COR-L47 (cell line): ENCODE measurements around the gene FANCC.
"Not testable (repeated sequence)": the region's sequence is repeated elsewhere in the genome, so short reads cannot be mapped to it uniquely, and the experiment has no call there.

Experiments used
- DNase-seq: peaks from one replicate; lab custom pipeline; 2025; lab: John Stamatoyannopoulos, UW

FANCC gene

DNA sequence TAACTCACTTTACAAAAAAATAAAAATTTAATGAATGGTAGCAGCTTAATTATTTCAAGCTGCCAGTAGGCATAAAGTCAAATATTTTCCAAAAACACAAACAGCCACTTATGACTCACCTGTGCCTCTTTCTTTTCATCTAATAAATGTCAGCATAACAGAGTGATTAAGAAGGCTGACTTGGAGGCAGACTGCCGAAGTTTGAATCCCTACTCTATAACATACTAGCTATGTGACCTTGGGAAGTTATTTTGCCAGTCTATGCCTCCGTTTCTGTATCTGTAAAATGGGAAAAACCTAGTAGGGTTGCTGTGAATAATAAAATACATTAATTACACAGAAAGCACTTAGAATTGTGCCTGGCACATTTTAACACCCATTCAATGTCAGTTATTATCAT is 33.8 kb downstream of the FANCC start:
- DNase-seq: no peak

DNA sequence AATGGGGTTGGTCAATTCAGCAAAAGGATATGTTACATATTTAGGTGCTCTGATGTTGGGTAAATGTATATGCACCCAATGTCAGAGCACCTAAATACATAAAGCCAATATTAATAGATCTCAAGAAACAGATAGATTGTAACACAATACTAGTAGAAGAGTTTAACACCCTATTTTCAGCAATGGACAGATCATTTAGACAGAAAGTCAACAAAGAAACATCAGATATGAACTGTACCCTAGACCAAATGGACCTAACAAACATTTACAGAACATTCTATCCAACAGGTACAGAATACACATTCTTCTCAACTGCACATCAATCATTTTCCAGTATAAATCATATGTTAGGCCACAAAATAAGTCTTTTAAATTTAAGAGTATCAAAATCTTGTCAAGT is 35.2 kb downstream of the FANCC start:
- no peak for DNase-seq

DNA sequence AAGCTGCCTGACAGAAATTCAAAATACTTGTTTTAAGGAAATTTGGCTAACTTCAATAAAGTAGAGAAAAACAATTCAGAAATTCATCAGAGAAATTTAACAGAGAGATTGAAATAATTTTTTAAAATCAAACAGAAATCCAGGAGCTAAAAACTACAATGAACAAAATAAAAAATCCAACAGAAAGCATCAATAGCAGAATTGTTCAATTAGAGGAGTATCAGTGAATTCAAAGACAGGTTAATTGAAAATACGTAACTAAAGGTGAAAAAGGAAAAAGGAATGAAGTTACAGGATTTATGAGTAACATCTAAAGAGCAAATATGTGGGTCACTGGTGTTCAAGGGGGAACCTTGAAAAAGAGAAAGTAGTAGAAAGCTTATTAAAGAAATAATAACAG is 36.8 kb downstream of the FANCC start:
- DNase-seq: no peak

DNA sequence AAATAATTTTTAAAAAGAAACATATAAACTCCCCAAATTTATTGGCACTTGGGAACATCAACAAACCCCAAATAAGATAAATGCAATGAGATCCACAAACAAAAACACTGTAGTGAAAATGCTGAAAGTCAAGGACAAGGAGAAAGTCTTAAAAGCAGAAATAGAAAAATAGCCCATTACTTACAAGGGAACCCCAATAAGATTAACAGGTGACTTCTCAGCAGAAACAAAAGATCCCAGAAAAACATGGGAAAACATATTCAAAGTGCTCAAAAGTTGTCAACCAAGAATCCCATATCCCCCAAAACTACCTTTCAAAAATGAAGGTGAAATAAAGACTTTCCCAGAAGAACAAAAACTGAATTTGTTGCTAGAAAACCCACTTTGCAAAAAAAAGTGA is 40.0 kb downstream of the FANCC start:
- DNase-seq: no peak

DNA sequence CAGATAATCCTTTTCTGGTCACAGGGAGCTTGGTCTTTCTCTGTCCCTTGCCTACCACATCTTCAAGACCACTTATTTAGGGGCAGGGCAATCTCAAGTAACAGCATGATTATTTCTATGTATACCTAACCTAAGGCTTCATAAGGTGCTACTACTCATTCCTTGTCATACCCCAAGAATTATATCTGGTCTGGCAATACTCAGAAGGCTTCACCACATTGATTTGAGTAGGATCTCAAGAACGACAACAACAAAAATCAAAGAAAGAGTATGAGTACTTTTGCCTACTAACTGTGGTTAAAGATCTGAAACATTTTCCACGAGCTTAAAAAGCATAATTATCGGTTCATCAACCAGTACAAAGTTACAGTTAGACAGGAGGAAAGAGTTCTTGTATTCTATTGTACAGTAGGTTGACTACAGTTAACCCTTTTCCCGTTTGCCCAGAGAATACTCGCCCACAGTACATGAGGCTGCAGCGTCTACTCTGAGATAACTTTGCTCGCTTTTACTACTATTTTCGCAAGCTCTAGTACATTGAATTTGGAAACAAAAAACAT is 41.0 kb downstream of the FANCC start:
- no peak for DNase-seq

DNA sequence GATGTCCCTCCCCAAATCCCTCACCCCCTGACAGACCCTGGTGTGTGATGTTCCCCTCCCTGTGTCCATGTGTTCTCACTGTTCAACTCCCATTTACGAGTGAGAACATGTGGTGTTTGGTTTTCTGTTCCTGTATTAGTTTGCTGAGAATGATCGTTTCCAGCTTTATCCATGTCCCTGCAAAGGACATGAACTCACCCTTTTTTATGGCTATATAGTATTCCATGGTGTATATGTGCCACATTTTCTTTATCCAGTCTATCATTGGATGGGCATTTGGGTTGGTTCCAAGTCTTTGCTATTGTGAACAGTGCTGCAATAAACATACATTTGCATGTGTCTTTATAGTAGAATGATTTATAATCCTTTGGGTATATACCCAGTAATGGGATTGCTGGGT is 43.3 kb downstream of the FANCC start:
- DNase-seq: not testable (repeated sequence)

DNA sequence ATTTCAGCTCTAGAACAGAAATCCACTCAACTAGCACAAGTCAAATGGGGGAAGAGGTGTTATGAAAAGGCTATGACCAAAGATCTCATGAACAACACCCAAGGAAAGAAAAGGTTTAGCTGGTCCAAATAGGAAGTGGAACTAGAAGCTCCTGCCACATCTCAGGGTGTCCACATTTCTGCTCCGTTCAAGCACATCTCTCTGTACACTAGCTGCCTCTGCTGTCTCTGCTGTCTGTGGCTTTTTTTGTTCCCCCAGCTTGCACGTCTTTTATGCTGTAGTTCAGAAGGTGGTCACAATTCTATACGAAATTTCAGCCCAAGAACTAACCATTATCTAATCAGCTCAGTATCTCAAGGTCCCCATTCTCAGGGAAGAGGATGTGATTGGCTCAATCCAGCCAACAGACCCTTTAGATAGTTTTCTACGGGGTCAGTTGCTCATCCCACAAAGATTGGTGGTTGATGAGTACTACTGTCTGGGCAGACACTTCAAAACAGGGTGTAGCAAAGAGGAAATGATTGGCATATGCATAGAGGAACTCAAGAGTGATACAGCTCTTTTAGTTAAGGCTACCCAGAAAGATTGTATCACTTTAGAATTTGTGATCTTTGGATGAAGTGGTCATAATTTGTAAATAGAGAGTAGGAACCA is 44.0 kb downstream of the FANCC start:
- no peak for DNase-seq

DNA sequence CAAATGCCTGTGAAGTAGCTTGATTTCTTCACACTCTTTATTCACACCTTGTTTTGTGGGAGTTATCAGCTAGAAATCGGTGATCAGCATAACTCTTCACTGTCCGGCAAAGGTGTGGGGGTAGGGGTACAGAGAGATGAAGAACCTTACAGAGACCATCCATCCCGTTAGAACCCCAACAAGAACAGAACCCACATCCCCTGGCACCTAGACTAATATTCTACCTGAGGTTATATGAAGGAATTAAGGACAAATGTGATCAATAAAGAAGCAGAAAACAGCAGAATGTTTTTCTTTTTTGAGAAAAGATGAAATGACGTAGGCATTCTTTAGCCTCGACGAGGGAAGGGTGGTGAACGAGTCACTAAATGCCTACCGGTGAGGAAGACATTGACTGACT is 44.7 kb downstream of the FANCC start:
- DNase-seq: no peak

DNA sequence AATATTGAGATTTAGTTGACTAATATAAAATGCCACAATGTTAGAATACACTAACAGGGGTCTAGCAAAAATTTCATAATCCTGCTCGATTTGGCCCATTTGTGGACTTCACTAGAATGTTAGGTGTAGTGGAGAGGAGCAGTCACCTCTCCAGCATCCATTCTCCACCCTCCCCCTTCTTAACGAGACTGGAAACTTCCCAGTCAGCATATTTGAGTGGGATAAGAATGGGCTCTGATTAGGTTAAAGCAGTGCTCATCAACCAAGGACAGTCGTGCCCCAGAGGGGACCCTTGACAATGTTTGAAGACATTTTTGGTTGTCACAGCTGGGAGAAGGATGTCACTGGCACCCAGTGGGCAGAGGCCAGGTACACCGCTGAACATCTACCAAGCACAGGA is 46.7 kb downstream of the FANCC start:
- no peak for DNase-seq

DNA sequence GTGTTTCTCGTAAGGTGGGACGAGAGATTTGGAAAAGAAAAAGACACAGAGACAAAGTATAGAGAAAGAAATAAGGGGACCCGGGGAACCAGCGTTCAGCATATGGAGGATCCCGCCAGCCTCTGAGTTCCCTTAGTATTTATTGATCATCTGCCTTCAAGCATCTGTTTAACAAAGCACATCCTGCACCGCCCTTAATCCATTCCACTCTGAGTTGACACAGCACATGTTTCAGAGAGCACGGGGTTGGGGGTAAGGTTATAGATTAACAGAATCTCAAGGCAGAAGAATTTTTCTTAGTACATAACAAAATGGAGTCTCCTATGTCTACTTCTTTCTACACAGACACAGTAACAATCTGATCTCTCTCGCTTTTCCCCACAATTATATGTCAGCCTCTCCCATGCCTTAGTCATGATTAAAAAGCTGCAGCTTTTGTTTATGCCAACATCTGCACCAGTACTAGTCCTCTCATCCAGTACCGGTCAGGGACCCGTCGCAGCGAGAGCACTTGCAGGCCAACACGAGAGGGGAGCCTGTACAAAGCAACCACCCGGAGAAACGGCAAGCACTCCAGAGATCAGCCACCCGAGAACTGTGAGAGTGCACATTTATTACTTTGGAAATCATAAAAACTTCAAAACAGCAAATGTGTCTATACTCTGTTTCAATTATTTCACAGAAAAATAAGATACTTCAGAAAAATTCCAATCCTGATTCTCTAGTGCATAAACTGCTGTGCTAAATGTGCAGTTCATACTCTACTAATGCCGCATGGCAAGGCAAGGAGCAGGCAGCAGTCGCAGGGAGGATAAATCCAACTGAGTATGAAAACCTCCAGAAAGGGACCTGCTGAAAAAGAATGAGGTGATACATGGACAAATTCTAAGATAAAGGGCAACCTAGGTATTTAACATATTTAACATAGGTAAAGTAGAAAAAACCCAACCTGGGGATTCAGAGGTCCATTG is 47.4 kb downstream of the FANCC start:
- DNase-seq: not testable (repeated sequence)

DNA sequence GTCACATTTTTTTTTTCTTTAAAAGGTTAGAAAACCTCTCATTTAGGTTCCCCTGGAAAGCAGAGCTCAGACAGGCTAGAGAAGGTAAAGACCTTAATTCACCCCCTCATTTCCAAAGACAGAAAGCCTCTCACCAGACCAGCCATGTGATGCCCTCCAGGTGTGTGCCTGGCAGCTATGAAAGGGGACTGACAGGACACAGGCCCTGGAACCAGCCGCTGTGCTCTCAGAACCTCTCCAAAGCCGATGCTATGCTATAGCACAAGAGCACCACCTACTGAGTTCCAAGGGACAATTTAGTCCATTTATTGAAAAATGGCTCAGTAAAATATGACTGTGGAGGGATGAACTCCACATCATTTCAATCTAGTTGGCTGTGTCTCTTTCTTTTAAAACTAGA is 48.8 kb downstream of the FANCC start:
- DNase-seq: peak; percentile 72

DNA sequence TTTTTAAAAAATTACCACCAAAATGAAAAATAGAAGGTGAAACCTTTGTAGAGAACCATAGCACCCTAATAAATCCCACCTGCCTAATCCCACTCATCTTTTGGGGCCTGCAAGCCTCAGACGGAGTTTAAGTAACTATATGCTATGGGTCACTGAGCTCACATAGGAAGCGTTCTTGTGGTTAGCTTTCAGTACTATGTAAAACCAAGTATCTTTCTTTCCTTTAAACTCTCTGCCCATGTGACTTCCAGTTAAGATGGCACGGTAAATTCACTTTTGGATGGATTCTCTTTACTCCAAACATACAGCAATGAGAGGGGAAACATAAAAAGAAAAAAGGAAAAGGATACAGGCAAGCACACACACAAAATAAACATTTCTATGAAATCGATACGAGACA is 50.9 kb downstream of the FANCC start:
- no peak for DNase-seq

DNA sequence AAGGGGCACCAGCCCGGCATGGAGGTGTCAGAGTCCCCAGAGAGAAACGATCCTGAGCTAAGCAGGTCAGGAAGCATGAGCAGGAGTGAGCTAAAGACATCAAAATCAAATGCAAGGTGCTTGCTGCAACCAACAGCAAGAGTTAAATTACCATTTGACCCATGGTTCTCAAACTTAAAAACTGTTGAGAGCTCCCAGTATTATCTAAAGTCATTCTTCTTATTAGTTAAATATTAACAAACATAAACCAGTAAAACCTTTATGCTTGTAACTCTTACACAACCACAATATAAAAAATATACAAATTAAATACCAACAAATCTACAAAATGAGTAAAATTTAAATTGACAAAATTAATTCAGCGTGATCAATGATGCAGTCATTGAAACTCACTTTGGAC is 51.5 kb downstream of the FANCC start:
- DNase-seq: no peak

DNA sequence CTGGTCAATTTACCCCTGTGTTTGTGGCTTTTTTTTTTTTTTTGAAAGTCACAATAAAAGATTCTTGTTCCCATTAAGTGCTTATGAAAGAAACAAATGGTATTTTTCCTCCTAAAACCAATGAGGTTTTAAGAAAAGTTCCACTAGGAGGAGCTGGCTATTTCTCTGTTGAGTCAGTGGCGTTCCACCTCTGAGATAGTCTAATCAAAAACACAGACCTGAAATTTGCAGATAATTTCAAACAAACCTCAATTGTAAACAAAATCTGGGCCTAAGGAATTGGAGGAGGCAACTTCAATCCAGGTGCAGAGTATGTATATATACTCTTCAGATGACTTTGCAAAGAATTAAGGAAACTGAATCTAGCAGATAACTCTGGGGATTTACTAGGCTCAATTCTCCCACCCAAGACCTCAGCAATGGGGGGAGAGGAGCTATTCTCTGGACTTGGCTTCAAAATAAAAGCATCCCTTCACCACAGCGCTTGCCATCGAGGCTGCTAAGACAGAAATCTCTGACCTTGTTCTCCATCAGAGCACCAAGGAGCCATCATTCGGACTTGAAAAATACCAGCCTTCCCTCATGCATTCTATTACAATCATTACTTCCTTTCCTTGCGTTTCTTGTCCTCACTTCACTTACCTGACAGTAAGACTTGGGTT is 52.4 kb downstream of the FANCC start:
- DNase-seq: no peak

DNA sequence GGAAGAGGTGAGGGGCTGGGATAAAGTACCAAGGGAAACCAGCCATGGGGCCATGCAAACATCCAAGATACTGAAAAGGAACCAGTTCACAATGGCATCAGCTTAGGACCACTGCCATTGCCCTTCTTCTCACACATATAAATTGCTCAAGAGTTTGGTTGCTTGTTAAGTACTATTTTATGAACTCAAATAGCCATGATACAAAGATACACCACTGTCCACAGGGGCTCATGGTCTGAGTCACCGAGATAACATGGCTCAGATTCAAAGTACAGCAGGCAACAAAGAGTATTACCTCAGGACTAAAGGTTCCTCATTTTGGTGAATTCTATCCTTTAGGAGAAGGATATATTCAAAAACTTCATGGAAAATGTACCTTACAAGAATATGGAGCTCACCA is 55.6 kb downstream of the FANCC start:
- DNase-seq: no peak

DNA sequence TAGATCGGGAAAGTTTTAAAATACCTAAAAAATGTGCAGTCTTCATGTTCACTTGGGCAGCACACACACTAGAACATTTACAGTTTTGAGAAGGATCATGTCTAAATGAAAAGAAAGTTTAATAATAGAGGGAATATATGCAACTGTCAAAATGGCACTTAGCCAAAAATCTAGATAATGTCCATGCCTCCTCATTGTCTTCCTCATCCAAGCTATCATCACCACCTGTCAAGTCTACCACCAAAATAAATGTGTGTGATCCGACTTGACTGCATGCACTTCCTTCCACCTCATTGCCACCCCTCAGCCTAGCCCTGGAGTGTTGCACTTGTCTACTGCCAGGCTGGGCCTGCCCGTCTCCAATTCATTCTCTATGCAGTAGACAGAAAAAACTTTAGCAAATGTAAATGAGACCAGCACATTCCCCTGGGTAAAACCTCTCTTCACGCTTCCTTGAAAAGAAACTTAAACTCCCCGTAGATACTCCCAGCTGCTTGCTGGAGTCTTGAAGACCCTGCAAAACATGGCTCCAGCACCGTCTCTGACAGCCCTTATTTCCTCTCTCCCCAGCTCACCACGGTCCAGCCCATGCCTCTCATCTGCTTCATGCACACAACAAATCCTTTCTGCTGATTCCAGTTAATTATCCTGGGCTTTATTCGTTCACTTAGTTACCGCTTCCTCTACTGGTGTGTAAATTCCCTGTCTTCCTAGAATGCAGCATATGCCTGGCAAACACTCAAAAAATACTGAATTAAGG is 66.9 kb downstream of the FANCC start:
- peak; percentile 66 for DNase-seq

DNA sequence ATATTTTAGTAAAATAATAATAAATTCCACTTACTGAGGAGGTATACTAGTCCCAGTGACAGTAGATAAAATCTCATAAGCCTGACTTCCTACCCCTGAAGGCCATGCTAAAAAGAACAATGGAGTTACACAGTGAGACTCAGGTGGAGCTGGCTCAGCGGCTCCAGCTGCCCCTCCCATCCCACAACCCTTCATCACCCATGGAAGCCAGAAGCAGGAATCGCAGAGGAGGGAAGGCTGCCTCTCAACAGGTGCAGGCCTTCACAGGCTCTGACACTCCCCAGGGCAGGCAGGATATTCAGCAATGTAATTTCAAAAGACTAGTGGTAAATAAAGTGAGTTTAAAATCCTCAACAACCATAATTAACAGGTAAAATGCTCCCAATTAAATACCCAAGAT is 67.5 kb downstream of the FANCC start:
- DNase-seq: peak; percentile 83

DNA sequence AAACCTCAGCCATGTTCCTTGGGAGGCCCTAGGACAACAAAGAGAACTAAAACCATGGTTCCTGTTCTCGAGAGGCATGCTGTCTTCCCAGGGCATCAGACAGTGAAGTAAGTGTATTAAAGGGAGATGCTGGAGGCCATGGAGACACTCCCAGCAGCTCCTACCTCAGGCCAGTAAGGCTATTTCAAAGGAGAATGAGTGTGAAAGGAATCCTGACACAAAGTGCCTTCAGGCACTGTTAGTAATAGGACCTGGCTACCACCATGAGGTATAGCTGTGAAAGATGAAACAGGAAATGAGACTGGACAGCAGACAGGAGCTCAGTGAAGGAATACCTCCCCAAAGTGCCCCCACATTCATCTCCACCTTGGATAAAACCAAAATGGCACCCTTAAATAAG is 71.0 kb downstream of the FANCC start:
- no peak for DNase-seq

DNA sequence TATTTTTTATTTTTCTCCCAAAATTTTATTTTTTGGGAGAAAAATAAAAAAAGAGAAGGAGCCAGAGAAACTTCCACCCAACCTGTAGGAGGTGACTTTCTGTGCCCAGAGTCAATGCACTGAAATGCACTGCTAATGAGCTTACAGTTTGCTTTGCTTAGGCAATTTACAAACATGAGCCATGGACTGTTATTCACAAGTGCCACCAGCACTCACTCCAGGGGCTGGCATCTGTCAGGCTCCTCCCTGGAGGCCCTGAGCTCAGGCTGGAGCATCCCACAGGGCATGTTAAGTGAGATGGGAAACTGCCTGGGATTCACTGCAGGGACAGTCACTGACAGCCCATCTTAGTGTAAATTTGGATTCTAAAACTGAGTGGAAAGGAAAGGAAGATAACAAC is 74.9 kb downstream of the FANCC start:
- no peak for DNase-seq

DNA sequence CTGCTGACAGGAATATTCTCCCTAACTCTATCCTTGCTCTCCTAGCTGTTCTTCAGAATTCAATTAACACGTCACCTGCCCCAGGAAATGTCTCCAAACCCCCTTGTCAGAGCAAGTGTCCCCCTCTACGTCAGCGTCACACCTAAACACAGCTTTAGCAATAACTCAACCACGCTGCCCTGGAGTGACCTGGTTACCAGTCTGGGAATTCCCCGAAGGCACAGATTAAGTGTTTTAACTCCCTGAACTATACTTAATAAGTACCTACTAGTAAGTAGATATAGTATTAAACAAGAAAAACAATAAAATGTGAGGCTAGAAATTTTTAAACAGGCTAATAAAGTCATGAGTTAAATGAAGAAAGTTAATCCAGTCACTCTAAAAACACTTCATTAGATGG is 78.4 kb downstream of the FANCC start:
- no peak for DNase-seq

DNA sequence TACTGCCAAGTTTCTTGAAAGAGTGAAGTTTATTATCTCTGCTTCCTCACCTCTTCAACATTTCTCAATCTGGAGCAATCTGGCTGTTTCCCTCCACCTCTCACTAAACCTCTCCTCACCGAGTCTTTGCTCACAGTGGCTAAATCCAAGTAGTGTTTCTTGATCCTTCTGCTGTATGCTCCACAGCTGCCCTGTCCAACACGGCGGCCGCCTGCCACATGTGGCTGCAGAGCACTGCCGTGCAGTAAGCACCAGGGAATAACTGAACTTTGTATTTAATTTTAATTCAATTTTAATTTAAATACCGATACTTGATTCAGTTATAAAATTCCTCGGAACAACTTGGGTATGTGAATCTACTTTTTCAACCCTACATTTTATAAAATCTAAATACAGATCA is 80.2 kb downstream of the FANCC start:
- DNase-seq: no peak

DNA sequence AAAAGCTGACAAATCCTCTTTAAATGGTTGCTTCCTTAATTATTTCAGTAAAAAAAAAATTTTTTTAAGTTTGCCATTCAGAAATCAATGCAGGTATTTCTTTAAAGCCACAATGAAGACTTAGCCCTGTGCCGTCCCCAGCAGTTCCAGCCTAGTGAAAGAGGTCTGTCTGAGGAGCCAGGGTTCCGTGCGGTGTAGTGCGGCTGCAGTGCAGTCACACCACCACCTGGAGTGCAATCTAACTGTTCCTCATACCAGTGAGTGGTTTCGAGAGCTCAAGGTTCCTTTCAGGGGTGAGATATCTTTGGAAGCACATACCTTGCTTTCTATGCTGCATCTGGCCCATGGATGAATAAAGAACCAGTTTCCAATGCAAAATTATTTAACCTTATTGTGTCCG is 87.5 kb downstream of the FANCC start:
- DNase-seq: no peak
